OCI-LY1 (cell line): ENCODE measurements around the gene AP1B1.

ENCODE experiments used
- H2AFZ ChIP-seq: fragments of 200-600 bp; sonication (generic), shearing (Covaris generic); 2 replicates; pipeline ENCODE4 v1.6.0; 2014; ENCODE audit warnings: antibody characterized with exemption, mild to moderate bottlenecking, low read length
- H3F3A ChIP-seq: fragments of 200-600 bp; sonication (generic), shearing (Covaris generic); 2 replicates; pipeline ENCODE4 v1.6.0; 2014; ENCODE audit warnings: mild to moderate bottlenecking, antibody characterized with exemption, low read length, moderate library complexity; ENCODE audit not compliant: insufficient read depth
- H3K27ac ChIP-seq: fragments of 200-600 bp; sonication (generic); 2 replicates; pipeline ENCODE4 v1.5.1; 2014; ENCODE audit warnings: low read length, mixed run types, mild to moderate bottlenecking, low read depth; ENCODE audit not compliant: poor library complexity, severe bottlenecking
- H3K27me3 ChIP-seq: fragments of 200-600 bp; sonication (generic); 2 replicates; pipeline ENCODE4 v1.6.0; 2014; ENCODE audit warnings: antibody characterized with exemption, mild to moderate bottlenecking, low read length, moderate library complexity; ENCODE audit not compliant: insufficient read depth
- H3K36me3 ChIP-seq: fragments of 200-600 bp; sonication (generic); 2 replicates; pipeline ENCODE4 v1.6.1; 2014; ENCODE audit warnings: mild to moderate bottlenecking, antibody characterized with exemption, low read length, moderate library complexity, mixed read lengths; ENCODE audit not compliant: insufficient read depth
- H3K4me1 ChIP-seq: fragments of 200-600 bp; sonication (generic); 2 replicates; pipeline ENCODE4 v1.5.1; 2014; ENCODE audit warnings: mild to moderate bottlenecking, low read length, moderate library complexity; ENCODE audit not compliant: insufficient read depth, severe bottlenecking
- H3K4me2 ChIP-seq: fragments of 200-600 bp; sonication (generic), shearing (Covaris generic); 2 replicates; pipeline ENCODE4 v1.6.1; 2014; ENCODE audit warnings: low read length
- H3K4me3 ChIP-seq: fragments of 200-600 bp; sonication (generic); 2 replicates; pipeline ENCODE4 v1.5.1; 2014; ENCODE audit warnings: low read length, low read depth, mild to moderate bottlenecking, mixed read lengths; ENCODE audit not compliant: poor library complexity, severe bottlenecking
- H3K79me2 ChIP-seq: fragments of 200-600 bp; shearing (Covaris generic); 2 replicates; pipeline ENCODE4 v1.6.1; 2016; ENCODE audit warnings: mixed run types, low read length, mixed read lengths; ENCODE audit not compliant: insufficient read depth
- H3K9ac ChIP-seq: fragments of 200-600 bp; sonication (generic), shearing (Covaris generic); 2 replicates; pipeline ENCODE4 v1.6.1; 2014; ENCODE audit warnings: mild to moderate bottlenecking, low read length, mixed read lengths
- H3K9me2 ChIP-seq: fragments of 200-600 bp; sonication (generic), shearing (Covaris generic); 2 replicates; pipeline ENCODE4 v1.6.1; 2014; ENCODE audit warnings: low read depth, mild to moderate bottlenecking, low read length, mixed read lengths
- H3K9me3 ChIP-seq: fragments of 200-600 bp; shearing (Covaris generic); 2 replicates; pipeline ENCODE4 v1.6.1; 2014; ENCODE audit warnings: low read length, mixed read lengths
- H4K20me1 ChIP-seq: fragments of 200-600 bp; sonication (generic), shearing (Covaris generic); 2 replicates; pipeline ENCODE4 v1.6.0; 2016; ENCODE audit warnings: mild to moderate bottlenecking, low read length; ENCODE audit not compliant: insufficient read depth
- EZH2 ChIP-seq: fragments of 200-600 bp; sonication (generic), shearing (Covaris generic); IDR thresholded peaks from 2 replicates; pipeline ENCODE4 v1.8.0; 2017; ENCODE audit warnings: borderline replicate concordance, mixed run types, mild to moderate bottlenecking, antibody characterized with exemption, low read length, moderate library complexity, mixed read lengths
- TF ChIP-seq, protein P1 (sequence below): fragments of 200-600 bp; sonication (generic), shearing (Covaris generic); IDR thresholded peaks from 2 replicates; pipeline ENCODE4 v1.5.1; 2017; ENCODE audit warnings: mild to moderate bottlenecking, antibody characterized with exemption, low read length, moderate library complexity, mixed read lengths

AP1B1 gene

GRCh38 chr22:29352778-29353177 is 35.6 kb downstream of the AP1B1 start:
- no peak overlapping the region for H3K4me2 ChIP-seq
- H3F3A ChIP-seq, result no peaks in the 10 kb centered on the region
- H3K27ac ChIP-seq, result no peak overlapping the region
- H3K9me3 ChIP-seq, result no peaks in the 10 kb centered on the region
- H3K4me3 ChIP-seq, result no peak overlapping the region
- H3K79me2 ChIP-seq, result no peaks in the 10 kb centered on the region
- TF ChIP-seq, protein P1, sequence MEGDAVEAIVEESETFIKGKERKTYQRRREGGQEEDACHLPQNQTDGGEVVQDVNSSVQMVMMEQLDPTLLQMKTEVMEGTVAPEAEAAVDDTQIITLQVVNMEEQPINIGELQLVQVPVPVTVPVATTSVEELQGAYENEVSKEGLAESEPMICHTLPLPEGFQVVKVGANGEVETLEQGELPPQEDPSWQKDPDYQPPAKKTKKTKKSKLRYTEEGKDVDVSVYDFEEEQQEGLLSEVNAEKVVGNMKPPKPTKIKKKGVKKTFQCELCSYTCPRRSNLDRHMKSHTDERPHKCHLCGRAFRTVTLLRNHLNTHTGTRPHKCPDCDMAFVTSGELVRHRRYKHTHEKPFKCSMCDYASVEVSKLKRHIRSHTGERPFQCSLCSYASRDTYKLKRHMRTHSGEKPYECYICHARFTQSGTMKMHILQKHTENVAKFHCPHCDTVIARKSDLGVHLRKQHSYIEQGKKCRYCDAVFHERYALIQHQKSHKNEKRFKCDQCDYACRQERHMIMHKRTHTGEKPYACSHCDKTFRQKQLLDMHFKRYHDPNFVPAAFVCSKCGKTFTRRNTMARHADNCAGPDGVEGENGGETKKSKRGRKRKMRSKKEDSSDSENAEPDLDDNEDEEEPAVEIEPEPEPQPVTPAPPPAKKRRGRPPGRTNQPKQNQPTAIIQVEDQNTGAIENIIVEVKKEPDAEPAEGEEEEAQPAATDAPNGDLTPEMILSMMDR, result no peak
- no peak for TF ChIP-seq EZH2
- peaks cover 98% of the 10 kb centered on the region for H3K36me3 ChIP-seq
- H3K9ac ChIP-seq, result no peak overlapping the region
- H4K20me1 ChIP-seq, result no peaks in the 10 kb centered on the region
- H3K27me3 ChIP-seq, result no peaks in the 10 kb centered on the region
- H3K9me2 ChIP-seq, result no peaks in the 10 kb centered on the region
- no peak overlapping the region for H2AFZ ChIP-seq
- no peaks in the 10 kb centered on the region for H3K4me1 ChIP-seq

DNA sequence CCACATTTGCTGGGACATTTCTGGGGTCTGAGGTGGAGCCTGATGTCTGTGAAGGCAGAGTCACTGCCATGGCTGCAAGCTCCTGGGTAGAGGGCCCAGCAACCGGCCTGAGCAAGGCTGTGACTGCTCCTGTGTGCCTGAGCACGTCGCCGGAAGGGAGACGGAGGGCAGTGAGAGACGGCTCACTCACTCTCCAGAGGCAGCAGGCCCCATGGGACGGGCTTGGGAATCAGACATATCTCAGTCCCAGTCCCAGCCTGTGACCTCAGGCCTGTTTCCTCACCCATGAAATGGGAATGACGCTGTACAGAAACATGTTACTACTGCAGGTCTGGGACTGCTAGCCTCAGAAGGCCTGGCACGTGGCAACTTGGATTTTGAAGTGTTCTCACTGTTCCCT is 36.5 kb downstream of the AP1B1 start:
- Histone ChIP-seq H3K36me3 (peaks cover 100% of the 10 kb centered on the region), H3F3A (no peaks in the 10 kb centered on the region), H4K20me1 (no peaks in the 10 kb centered on the region), H3K4me3 (no peak overlapping the region), H3K9ac (no peak overlapping the region), H2AFZ (no peak overlapping the region), H3K9me3 (no peaks in the 10 kb centered on the region), H3K4me1 (no peaks in the 10 kb centered on the region), H3K4me2 (no peak overlapping the region), H3K79me2 (no peaks in the 10 kb centered on the region), H3K27me3 (no peaks in the 10 kb centered on the region), H3K27ac (no peak overlapping the region), H3K9me2 (no peaks in the 10 kb centered on the region)
- no peak for TF ChIP-seq EZH2
- TF ChIP-seq, protein P1, result no peak

DNA sequence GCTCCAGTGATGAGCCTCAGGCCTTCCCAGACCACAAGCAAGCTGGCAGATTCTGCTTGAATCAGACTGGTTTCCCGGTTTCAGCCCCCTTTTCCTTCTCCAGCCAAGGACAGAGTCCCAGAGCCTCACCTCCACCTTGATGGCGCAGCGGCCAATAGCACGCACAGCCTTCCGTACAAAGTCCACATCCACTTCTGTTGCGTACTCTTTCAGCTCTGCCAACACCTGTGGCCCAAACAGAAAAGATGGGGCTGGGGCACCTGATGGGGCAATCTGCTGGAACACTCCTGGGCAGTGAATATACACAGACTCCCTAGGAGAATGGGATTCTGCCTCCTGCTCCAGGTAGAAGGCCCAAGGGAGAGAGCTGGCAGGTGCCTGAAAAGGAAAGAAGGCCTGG is 37.3 kb downstream of the AP1B1 start:
- H3K9ac ChIP-seq, result no peak overlapping the region
- H3K79me2 ChIP-seq, result no peaks in the 10 kb centered on the region
- no peak overlapping the region for H2AFZ ChIP-seq

More for the DNA sequence above, 37.3 kb downstream of the AP1B1 start:
- Histone ChIP-seq H3F3A (no peaks in the 10 kb centered on the region), H3K27ac (no peak overlapping the region), H3K9me2 (no peaks in the 10 kb centered on the region), H3K4me2 (no peak overlapping the region), H3K27me3 (no peaks in the 10 kb centered on the region), H4K20me1 (no peaks in the 10 kb centered on the region), H3K4me1 (no peaks in the 10 kb centered on the region), H3K4me3 (no peak overlapping the region), H3K36me3 (peaks cover 100% of the 10 kb centered on the region), H3K9me3 (no peaks in the 10 kb centered on the region)
- no peak for TF ChIP-seq EZH2
- TF ChIP-seq, protein P1, result no peak
